ENCODE measurements around the gene KIF3A.

KIF3A gene

DNA sequence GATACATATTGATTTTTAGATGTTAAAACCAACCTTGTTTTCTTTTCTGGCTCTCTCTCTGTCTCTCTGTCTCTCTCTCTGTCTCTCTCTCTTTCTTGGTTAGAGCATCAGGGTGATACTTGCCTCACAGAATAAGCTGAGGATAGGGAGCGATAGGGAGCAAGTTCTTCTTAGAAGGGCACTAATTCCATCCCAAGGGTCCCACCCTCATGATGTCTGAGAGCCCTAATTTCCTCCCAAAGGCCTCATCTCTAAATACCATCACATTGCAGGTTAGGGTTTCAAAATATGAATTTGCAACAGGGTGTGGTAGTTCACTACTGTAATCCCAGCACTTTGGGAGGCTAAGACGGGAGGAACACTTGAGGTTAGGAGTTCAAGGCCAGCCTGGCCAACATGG is 4.8 kb upstream of the KIF3A start:
- Mint-ChIP-seq H3K27me3 (ENCODE audit: low read depth) (peaks cover 61% of the 10 kb centered on the region), H3K4me3 (no peak overlapping the region), H3K9me3 (no peaks in the 10 kb centered on the region), H3K27ac (no peak overlapping the region), H3K4me1 (peaks cover 12% of the 10 kb centered on the region), H3K36me3 (ENCODE audit: low read depth) (no peaks in the 10 kb centered on the region)
- TF ChIP-seq, protein P1, sequence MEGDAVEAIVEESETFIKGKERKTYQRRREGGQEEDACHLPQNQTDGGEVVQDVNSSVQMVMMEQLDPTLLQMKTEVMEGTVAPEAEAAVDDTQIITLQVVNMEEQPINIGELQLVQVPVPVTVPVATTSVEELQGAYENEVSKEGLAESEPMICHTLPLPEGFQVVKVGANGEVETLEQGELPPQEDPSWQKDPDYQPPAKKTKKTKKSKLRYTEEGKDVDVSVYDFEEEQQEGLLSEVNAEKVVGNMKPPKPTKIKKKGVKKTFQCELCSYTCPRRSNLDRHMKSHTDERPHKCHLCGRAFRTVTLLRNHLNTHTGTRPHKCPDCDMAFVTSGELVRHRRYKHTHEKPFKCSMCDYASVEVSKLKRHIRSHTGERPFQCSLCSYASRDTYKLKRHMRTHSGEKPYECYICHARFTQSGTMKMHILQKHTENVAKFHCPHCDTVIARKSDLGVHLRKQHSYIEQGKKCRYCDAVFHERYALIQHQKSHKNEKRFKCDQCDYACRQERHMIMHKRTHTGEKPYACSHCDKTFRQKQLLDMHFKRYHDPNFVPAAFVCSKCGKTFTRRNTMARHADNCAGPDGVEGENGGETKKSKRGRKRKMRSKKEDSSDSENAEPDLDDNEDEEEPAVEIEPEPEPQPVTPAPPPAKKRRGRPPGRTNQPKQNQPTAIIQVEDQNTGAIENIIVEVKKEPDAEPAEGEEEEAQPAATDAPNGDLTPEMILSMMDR (IDR thresholded peaks at IDR 0.05; ENCODE audit: unreplicated experiment in 3 of 3) = no peak

DNA sequence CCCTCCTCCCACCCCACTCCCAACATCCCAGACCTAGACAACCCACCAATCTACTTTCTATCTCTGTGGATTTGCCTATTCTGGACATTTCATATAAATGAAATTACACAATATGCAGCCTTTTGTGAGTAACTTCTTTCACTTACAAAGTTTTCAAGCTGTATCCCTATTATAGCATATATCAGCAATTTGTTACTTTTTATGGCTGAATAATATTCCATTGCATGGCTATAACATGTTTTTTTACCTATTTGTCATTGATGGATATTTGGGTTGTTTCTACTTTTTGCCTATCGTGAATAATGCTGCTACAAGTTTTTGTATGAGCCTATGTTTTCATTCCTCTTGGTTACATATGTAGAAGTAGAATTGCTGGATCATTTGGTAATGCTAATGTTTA is 1.9 kb upstream of the KIF3A start:
- Mint-ChIP-seq H3K4me1 (peaks cover 18% of the 10 kb centered on the region), H3K27ac (no peak overlapping the region), H3K9me3 (no peaks in the 10 kb centered on the region), H3K4me3 (peak overlapping the region in 1 of 3 experiments; percentile 84), H3K27me3 (ENCODE audit: low read depth) (peaks cover 33% of the 10 kb centered on the region), H3K36me3 (ENCODE audit: low read depth) (peaks cover under 1% of the 10 kb centered on the region)
- TF ChIP-seq, protein P1 (IDR thresholded peaks at IDR 0.05; ENCODE audit: unreplicated experiment in 3 of 3) = no peak

DNA sequence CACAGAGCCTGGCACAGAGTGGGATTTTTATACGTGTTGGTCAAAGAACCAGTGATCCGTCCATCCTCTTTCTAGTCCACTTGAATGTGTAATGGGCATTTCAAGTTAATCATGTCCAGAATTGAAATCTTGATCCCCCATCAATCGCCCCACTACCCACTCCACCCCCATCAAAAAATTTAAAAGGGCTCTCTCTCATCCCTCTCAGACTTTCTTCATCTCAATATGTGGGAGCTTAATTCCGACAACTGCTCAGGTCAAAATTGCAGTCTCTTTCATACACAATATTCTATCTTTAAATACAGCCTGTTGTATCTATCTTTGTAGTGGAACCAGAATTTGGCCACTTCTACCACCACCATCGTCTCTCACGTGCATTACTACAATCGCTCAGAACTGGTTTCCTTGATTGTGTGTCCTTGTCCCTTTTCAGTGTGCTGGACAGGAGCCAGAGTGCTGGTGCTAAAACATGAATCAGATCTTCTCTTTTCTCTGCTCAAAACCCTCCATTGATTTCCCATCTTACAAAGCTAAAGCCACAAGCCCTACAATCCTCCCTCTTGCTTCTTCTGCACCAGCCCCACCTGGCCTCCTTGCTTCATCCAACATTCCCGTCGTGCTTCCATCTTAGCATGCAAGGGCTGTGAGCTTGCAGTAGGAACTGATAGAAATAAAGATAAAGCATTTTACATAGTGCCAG is 786 bp upstream of the KIF3A start:
- H3K4me1 Mint-ChIP-seq = peaks cover 18% of the 10 kb centered on the region
- TF ChIP-seq, protein P1 (IDR thresholded peaks at IDR 0.05; ENCODE audit: unreplicated experiment in 3 of 3) = no peak
- H3K27me3 Mint-ChIP-seq (ENCODE audit: low read depth) = peaks cover 28% of the 10 kb centered on the region
- H3K36me3 Mint-ChIP-seq (ENCODE audit: low read depth) = peaks cover 11% of the 10 kb centered on the region
- H3K4me3 Mint-ChIP-seq = peak overlapping the region; percentile 91 to 93 (median 93)
- H3K9me3 Mint-ChIP-seq = no peaks in the 10 kb centered on the region
- H3K27ac Mint-ChIP-seq = peak overlapping the region in 1 of 3 experiments; percentile 25

DNA sequence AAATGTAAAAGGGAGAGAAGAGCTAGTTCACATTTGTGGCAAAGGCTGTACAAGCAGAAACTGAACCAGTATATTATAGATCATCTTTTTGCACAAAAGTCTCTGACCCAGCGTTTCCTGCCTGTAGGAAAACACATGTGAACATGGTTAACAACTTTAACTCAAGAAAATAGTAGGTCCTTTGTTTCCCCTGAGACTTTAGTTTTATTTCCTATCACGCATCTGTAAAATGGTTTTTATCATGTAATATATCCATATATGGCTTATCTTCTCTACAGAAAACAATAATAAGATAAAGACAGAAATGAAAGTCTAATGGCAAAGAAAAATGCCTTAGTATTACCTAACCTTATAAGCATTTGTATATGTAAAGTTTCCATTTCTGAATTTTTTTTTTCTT is 2.7 kb downstream of the KIF3A start:
- peaks cover 12% of the 10 kb centered on the region for H3K27me3 Mint-ChIP-seq (ENCODE audit: low read depth)
- TF ChIP-seq, protein P1 (IDR thresholded peaks at IDR 0.05; ENCODE audit: unreplicated experiment in 3 of 3) = no peak
- H3K4me3 Mint-ChIP-seq = peak overlapping the region; percentile 46 to 76 (median 66)
- no peaks in the 10 kb centered on the region for H3K9me3 Mint-ChIP-seq
- H3K27ac Mint-ChIP-seq = no peak overlapping the region
- H3K36me3 Mint-ChIP-seq (ENCODE audit: low read depth) = peaks cover 16% of the 10 kb centered on the region
- H3K4me1 Mint-ChIP-seq = peaks cover 18% of the 10 kb centered on the region

DNA sequence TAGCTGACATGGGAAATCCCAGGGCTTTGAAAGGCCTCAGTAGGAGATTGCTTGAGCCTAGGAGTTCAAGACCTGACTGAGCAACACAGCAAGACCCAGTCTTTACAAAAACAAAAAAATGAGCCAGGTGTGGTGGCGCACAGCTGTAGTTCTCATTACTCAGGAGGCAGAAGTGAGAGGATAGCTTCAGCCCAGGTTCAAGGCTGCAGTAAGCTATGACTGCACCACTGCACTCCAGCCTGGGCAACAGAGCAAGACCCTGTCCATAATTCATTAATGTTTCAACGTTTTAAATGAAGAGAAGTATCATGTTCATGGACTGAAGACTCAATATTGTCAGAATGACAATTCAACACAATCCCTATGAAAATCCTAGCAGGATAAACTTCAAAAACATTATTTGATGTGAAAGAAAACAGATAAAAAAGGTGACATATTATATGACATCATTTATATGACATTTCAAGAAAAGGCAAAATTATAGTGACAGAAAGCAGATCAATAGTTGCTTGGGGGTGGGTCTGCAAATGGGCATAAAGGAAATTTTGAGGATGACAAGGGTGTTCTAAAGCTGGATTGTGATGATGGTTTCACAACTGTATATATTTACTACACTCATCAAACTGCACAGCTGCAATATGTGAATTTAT is 3.7 kb downstream of the KIF3A start:
- Mint-ChIP-seq H3K4me1 (peaks cover 18% of the 10 kb centered on the region), H3K27me3 (ENCODE audit: low read depth) (peaks cover 6% of the 10 kb centered on the region)

More for the DNA sequence above, 3.7 kb downstream of the KIF3A start:
- TF ChIP-seq, protein P1 (IDR thresholded peaks at IDR 0.05; ENCODE audit: unreplicated experiment in 3 of 3) = no peak
- Mint-ChIP-seq H3K27ac (no peak overlapping the region), H3K4me3 (peak overlapping the region in 1 of 3 experiments; percentile 21), H3K9me3 (no peaks in the 10 kb centered on the region), H3K36me3 (ENCODE audit: low read depth) (peaks cover 16% of the 10 kb centered on the region)
